KMS-11 (cell line): Measurements from ENCODE around the gene PSMG2.

Experiments used
- H2AFZ ChIP-seq: fragments of 200-600 bp; sonication (generic); 2 replicates; pipeline ENCODE4 v1.6.1; 2016; ENCODE audit warnings: antibody characterized with exemption, mixed run types, low read depth
- H3K27ac ChIP-seq: fragments of 200-600 bp; sonication (generic); 2 replicates; pipeline ENCODE4 v1.6.1; 2016; ENCODE audit warnings: mild to moderate bottlenecking, mixed run types
- H3K27me3 ChIP-seq: fragments of 200-600 bp; sonication (generic); 2 replicates; pipeline ENCODE4 v1.6.1; 2017; ENCODE audit warnings: mild to moderate bottlenecking, low read depth, mixed run types, moderate library complexity; ENCODE audit not compliant: insufficient read depth
- H3K36me3 ChIP-seq: fragments of 200-600 bp; sonication (generic); 2 replicates; pipeline ENCODE4 v1.6.1; 2017; ENCODE audit warnings: mild to moderate bottlenecking, mixed run types; ENCODE audit not compliant: insufficient read depth
- H3K4me1 ChIP-seq: fragments of 200-600 bp; sonication (generic); 2 replicates; pipeline ENCODE4 v1.6.1; 2016; ENCODE audit warnings: mild to moderate bottlenecking, low read depth, mixed run types; ENCODE audit not compliant: poor library complexity, severe bottlenecking
- H3K4me2 ChIP-seq: fragments of 200-600 bp; sonication (generic); 2 replicates; pipeline ENCODE4 v1.7.0; 2016; ENCODE audit warnings: mild to moderate bottlenecking, mixed run types
- H3K4me3 ChIP-seq: fragments of 200-600 bp; sonication (generic); IDR thresholded peaks from 2 replicates; pipeline ENCODE4 v1.6.1; 2017; ENCODE audit warnings: low read depth, low read length, mixed read lengths; ENCODE audit not compliant: insufficient read depth
- H3K79me2 ChIP-seq: fragments of 200-600 bp; sonication (generic); 2 replicates; pipeline ENCODE4 v1.6.1; 2016; ENCODE audit warnings: low read depth, mixed run types; ENCODE audit not compliant: insufficient read depth
- H3K9ac ChIP-seq: fragments of 200-600 bp; sonication (generic); 2 replicates; pipeline ENCODE4 v1.6.1; 2016; ENCODE audit warnings: mild to moderate bottlenecking, mixed run types
- H4K20me1 ChIP-seq: fragments of 200-600 bp; sonication (generic); 2 replicates; pipeline ENCODE4 v1.6.1; 2016; ENCODE audit warnings: mild to moderate bottlenecking, mixed run types; ENCODE audit not compliant: insufficient read depth
- TF ChIP-seq, protein P1 (sequence below): fragments of 200-600 bp; sonication (generic); conservative IDR thresholded peaks from 2 replicates; pipeline ENCODE4 v1.6.1; 2017; ENCODE audit warnings: low read depth, mild to moderate bottlenecking, antibody characterized with exemption, low read length, moderate library complexity, mixed read lengths

The PSMG2 gene

DNA sequence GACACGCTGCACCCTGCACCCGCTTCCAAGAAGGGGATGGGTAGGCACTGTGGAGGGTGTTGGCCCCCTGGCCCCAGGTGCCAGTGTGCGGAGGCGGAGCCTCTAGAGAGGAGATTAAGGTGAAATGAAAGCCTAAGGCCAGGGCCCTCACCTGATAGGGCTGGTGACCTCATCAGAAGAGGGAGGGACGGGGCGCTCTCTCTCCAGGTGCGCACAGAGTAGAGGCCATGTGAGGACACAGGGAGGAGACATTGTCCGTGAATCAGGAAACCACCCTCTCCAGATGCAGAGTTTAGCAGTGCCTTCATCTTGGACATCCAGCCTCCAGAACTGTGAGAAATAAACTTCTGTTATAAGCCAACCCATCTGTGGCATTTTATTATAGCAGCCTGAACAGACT, 62.3 kb downstream of the PSMG2 start:
- Histone ChIP-seq H3K4me1 (no peaks in the 10 kb centered on the region), H3K27ac (no peak overlapping the region), H4K20me1 (no peaks in the 10 kb centered on the region), H2AFZ (no peak overlapping the region), H3K27me3 (no peaks in the 10 kb centered on the region), H3K79me2 (no peaks in the 10 kb centered on the region), H3K9ac (no peak overlapping the region), H3K4me2 (no peak overlapping the region), H3K36me3 (no peaks in the 10 kb centered on the region), H3K4me3 (no peak overlapping the region)
- TF ChIP-seq, protein P1, sequence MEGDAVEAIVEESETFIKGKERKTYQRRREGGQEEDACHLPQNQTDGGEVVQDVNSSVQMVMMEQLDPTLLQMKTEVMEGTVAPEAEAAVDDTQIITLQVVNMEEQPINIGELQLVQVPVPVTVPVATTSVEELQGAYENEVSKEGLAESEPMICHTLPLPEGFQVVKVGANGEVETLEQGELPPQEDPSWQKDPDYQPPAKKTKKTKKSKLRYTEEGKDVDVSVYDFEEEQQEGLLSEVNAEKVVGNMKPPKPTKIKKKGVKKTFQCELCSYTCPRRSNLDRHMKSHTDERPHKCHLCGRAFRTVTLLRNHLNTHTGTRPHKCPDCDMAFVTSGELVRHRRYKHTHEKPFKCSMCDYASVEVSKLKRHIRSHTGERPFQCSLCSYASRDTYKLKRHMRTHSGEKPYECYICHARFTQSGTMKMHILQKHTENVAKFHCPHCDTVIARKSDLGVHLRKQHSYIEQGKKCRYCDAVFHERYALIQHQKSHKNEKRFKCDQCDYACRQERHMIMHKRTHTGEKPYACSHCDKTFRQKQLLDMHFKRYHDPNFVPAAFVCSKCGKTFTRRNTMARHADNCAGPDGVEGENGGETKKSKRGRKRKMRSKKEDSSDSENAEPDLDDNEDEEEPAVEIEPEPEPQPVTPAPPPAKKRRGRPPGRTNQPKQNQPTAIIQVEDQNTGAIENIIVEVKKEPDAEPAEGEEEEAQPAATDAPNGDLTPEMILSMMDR = no peak

DNA sequence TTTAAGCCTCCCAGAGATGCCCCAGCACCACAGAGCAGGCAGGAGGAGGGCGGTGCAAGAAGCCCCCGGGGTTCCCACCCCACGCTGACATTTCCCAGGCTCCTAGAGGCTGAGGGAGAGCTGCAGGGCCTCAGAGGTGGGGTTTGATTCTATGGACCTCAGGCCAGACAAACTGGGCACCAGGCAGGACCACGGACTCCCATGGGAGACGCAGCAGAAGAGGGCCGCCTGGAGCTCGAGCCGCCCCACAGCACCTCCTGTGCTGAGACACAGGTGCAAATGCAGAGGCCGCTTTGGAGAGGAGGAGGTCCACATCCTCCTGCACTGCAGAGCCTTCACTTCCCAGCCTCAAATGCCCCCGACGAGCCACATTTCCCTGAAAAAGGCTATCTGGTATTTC, 62.7 kb downstream of the PSMG2 start:
- Histone ChIP-seq H3K79me2 (no peaks in the 10 kb centered on the region), H4K20me1 (no peaks in the 10 kb centered on the region), H3K4me2 (no peak overlapping the region), H3K36me3 (no peaks in the 10 kb centered on the region), H3K4me3 (no peak overlapping the region), H3K27me3 (no peaks in the 10 kb centered on the region), H3K9ac (no peak overlapping the region), H3K4me1 (no peaks in the 10 kb centered on the region), H3K27ac (no peak overlapping the region), H2AFZ (no peak overlapping the region)
- TF ChIP-seq, protein P1 = no peak

DNA sequence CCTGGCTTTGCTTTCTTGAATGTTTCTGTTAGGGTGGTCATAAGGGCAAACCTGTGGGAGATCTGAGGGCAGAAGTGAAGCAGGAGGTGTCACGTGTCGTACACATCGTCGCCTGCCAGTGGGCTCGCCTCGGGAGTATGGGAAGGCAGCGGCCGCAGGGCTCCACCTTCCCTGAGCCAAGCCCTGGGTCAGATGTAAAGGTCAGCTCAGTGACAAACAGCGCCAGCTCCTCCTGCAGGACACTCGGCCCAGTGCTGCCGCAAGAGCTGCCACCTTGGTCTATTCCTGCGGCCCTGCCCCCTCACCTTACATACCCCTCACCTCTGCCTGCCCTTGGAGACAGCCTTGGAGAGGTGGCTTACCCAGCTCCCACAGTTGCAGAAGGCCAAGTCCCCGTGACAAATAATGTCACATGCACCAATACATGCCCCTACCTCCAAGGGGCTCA, 64.2 kb downstream of the PSMG2 start:
- H3K4me1 ChIP-seq = no peaks in the 10 kb centered on the region
- H3K27me3 ChIP-seq = no peaks in the 10 kb centered on the region
- TF ChIP-seq, protein P1 = no peak
- no peak overlapping the region for H3K4me2 ChIP-seq
- no peak overlapping the region for H2AFZ ChIP-seq
- H3K27ac ChIP-seq = no peak overlapping the region
- no peaks in the 10 kb centered on the region for H3K79me2 ChIP-seq
- no peak overlapping the region for H3K4me3 ChIP-seq
- H4K20me1 ChIP-seq = no peaks in the 10 kb centered on the region
- H3K36me3 ChIP-seq = no peaks in the 10 kb centered on the region
- H3K9ac ChIP-seq = no peak overlapping the region

DNA sequence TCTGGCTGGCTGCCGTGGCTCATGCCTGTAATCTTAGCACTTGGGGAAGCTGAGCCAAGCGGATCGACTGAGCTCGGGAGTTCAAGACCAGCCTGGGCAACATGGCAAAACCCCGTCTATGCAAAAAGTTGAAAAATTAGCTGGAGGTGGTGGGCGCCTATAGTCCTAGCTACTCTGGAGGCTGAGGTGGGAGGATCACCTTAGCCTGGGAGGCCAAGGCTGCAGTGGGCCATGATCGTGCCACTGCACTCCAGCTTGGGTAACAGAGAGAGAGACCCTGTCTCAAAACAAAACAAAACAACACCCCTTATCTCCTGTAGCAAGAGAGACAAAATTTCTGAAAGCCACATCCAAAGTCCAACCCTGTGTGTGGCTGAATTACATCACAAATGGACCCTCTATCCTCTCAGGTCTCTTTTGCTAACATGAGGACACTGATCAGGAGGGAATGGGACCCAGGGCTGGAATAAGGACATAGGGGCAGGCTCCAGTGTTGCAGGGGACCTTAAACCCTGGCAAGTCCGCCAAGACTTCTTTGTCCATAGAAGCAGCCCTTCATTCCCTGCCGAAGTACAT, 64.8 kb downstream of the PSMG2 start:
- H4K20me1 ChIP-seq = no peaks in the 10 kb centered on the region
- no peaks in the 10 kb centered on the region for H3K27me3 ChIP-seq
- H3K27ac ChIP-seq = no peak overlapping the region
- no peak overlapping the region for H3K4me3 ChIP-seq
- H3K79me2 ChIP-seq = no peaks in the 10 kb centered on the region
- no peaks in the 10 kb centered on the region for H3K36me3 ChIP-seq
- no peak overlapping the region for H3K4me2 ChIP-seq
- TF ChIP-seq, protein P1 = no peak
- H3K9ac ChIP-seq = no peak overlapping the region
- H3K4me1 ChIP-seq = no peaks in the 10 kb centered on the region
- H2AFZ ChIP-seq = no peak overlapping the region
